Kidney (tissue), 22 donors: ENCODE results near the gene MIXL1. TPM values are rescaled to one million over a fixed set of nuclear protein-coding genes. Genes with fewer than 3 reads are reported as not detected.

ENCODE experiments used
- DNase-seq, 5 donors: peaks; one replicate each; pipeline ENCODE4 v3.0.0-alpha.2; 2013 to 2020
- FAIRE-seq: peaks from 2 replicates; lab custom pipeline; 2012; peaks lifted over from hg19 to GRCh38; lab: Jason Lieb, UNC
- H3K27ac ChIP-seq, 2 donors: one replicate each; pipeline ENCODE4 v1.7.0; 2013; ENCODE audit warnings: low read depth in 2 of 2, low read length in 2 of 2, inconsistent platforms in 1 of 2
- H3K27me3 ChIP-seq: one replicate; pipeline ENCODE4 v1.7.1; 2013; ENCODE audit warnings: low read length, inconsistent platforms; ENCODE audit not compliant: control insufficient read depth, insufficient read depth
- H3K36me3 ChIP-seq, 3 donors: one replicate each; pipeline versions ENCODE4 v1.7.0 to v1.7.1; 2013; ENCODE audit warnings: low read length in 3 of 3, control low read depth in 1 of 3, inconsistent platforms in 1 of 3; ENCODE audit not compliant: insufficient read depth in 3 of 3, control insufficient read depth in 2 of 3
- H3K4me1 ChIP-seq, 3 donors: one replicate each; pipeline versions ENCODE4 v1.7.0 to v1.7.1; 2013; ENCODE audit warnings: low read length in 3 of 3, inconsistent platforms in 1 of 3, low read depth in 1 of 3; ENCODE audit not compliant: control insufficient read depth in 2 of 3, insufficient read depth in 2 of 3
- H3K4me3 ChIP-seq, 3 donors: one replicate each; pipeline versions ENCODE4 v1.7.0 to v1.8.1; 2013; ENCODE audit warnings: low read length in 3 of 3, control low read depth in 1 of 3, inconsistent platforms in 1 of 3
- H3K9ac ChIP-seq, 3 donors: one replicate each; pipeline versions ENCODE4 v1.7.0 to v1.7.1; 2013; ENCODE audit warnings: low read length in 3 of 3, control low read depth in 1 of 3, inconsistent platforms in 1 of 3
- H3K9me3 ChIP-seq, 3 donors: one replicate each; pipeline versions ENCODE4 v1.7.0 to v1.7.1; 2013; ENCODE audit warnings: low read length in 3 of 3, control low read depth in 1 of 3, inconsistent platforms in 1 of 3; ENCODE audit not compliant: control insufficient read depth in 2 of 3, insufficient read depth in 1 of 3
- intact Hi-C: fragments of 100-400 bp; cut with DNase I; formaldehyde crosslinking; loops from one replicate; pipeline ENCODE4 v1.11.1; 2022
- long read RNA-seq, 10 donors: library from polyadenylated mRNA in 1 of 10; unstranded in 1 of 10; transcript quantifications; one replicate each; pipeline ENCODE4 v2.0.0 and lab custom pipeline, GENCODE V29; 2021 to 2026
- polyA plus RNA-seq: library from polyadenylated mRNA; stranded (reverse); fragments of 350-450 nt; fragmentation: Illumina TruSeq; extraction: RNeasy Lipid Tissue Mini Kit (QIAGEN cat#74804); gene quantifications from one replicate; pipeline ENCODE4 v1.2.3, GENCODE V29; 2014; ENCODE audit warnings: low read depth, low replicate concordance; ENCODE audit not compliant: insufficient read depth
- total RNA-seq: library from RNA; stranded (reverse); fragmentation: NEBNext Ultra II Directional; extraction: Animal tissue kit (Norgen Biotek cat#: 25700); gene quantifications from one replicate; pipeline ENCODE4 v1.2.1, GENCODE V29; 2021
- TF ChIP-seq, protein P1 (sequence below): IDR thresholded peaks from 3 replicates; pipeline ENCODE4 v1.5.1; 2012; ENCODE audit warnings: mild to moderate bottlenecking, moderate library complexity, borderline replicate concordance; ENCODE audit not compliant: insufficient read depth; ENCODE audit errors: extremely low read depth
- donor health status: control.
- donor health status: control.
- donor health status: control.
- donor health status: control.
- donor health status: control.
- donor health status: DM: yes; HTN: yes; CAD: no.
- donor health status: Normal renal cell carcinoma (clear cell type).

The MIXL1 gene
- total RNA-seq (0.16 TPM), polyA plus RNA-seq (0.56 TPM)
- long read RNA-seq, donor 1, result 0 reads
- long read RNA-seq, donor 2, result 0 reads
- long read RNA-seq, donor 3, result 0 reads
- long read RNA-seq, donor 4, result 0 reads
- long read RNA-seq, donor 5, result 0 reads
- long read RNA-seq, donor 6, result 0 reads
- long read RNA-seq, donor 7, result 0 reads
- long read RNA-seq, donor 8, result 0 reads
- long read RNA-seq, donor 9, result 0 reads
- long read RNA-seq, donor 10, partial matches to known transcripts, result 0 of 1 reads
- long read RNA-seq, donor 10, other reads (novel, unspliced or antisense), result 0 of 1 reads

DNA sequence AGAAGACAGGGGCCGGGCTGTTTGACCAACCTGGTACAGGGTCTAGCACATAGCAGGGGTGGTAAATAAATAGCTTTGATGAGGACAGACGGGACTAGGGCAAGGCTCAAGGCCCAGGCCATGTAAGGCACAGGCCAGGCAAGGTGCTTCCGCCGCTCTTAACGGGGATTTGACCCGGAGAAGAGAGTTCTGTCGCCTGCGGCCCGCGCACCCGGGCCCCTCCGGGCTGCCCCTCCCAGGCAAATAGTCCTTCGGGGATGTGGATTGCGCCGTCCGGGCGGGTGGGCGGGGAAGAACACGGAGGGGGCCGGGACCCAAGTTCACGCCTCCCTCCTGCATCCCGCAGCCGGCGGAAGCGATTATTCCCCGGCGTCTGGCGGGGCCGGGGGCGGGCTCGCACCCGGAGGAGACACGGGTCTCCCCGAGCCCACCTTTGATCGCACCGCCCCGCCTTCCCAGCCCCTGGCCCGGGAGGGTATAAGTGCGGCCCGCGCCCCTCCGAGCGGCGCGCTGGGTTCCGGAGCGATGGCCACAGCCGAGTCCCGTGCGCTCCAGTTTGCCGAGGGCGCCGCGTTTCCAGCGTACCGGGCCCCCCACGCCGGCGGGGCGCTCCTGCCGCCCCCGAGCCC is at the start of gene MIXL1:
Gene MIXL1 (plus strand): TSS at position 508 of the 629 bp plus-strand sequence. CDS start 18 bp downstream, at position 526.
- TF ChIP-seq, protein P1, sequence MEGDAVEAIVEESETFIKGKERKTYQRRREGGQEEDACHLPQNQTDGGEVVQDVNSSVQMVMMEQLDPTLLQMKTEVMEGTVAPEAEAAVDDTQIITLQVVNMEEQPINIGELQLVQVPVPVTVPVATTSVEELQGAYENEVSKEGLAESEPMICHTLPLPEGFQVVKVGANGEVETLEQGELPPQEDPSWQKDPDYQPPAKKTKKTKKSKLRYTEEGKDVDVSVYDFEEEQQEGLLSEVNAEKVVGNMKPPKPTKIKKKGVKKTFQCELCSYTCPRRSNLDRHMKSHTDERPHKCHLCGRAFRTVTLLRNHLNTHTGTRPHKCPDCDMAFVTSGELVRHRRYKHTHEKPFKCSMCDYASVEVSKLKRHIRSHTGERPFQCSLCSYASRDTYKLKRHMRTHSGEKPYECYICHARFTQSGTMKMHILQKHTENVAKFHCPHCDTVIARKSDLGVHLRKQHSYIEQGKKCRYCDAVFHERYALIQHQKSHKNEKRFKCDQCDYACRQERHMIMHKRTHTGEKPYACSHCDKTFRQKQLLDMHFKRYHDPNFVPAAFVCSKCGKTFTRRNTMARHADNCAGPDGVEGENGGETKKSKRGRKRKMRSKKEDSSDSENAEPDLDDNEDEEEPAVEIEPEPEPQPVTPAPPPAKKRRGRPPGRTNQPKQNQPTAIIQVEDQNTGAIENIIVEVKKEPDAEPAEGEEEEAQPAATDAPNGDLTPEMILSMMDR, result no peak
- FAIRE-seq (no peak), DNase-seq (peak; percentile 26 to 68 (median 40))
- no peak within 1 kb of the TSS for H3K9ac ChIP-seq
- intact Hi-C loops, result no loop called here
- H3K4me1 ChIP-seq, result no peaks in the 10 kb centered on the region
- H3K4me3 ChIP-seq, result no peak within 1 kb of the TSS
- H3K27ac ChIP-seq, result no peak within 1 kb of the TSS
- peaks cover 5% of the 10 kb centered on the region for H3K27me3 ChIP-seq
- H3K9me3 ChIP-seq, result no peaks in the 10 kb centered on the region
- H3K36me3 ChIP-seq, result no peaks in the 10 kb centered on the region

DNA sequence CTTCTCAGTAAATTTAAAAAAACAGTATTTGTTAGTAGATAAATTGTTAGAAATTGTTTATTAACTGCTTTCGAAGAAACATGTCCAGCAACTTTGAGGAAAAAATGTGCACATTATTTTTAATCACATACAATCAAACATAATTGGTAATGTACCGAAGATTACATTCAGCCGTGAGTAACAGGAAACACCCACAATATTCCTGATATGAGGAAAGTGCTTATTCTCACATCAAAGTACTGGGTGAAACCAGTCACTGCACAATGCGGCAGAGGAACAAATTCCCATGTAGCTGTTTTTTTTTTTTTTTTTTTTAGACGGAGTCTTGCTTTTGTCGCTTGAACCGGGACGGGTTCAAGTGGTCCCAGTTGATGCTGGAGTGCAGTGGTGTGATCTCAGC is 46.6 kb upstream of the MIXL1 start:
- Histone ChIP-seq H3K36me3 (no peaks in the 10 kb centered on the region), H3K9me3 (no peaks in the 10 kb centered on the region), H3K27ac (no peak overlapping the region), H3K4me1 (peaks cover 0 to 9% (median 0%) of the 10 kb centered on the region in 3 donors), H3K4me3 (no peak overlapping the region), H3K9ac (no peak overlapping the region), H3K27me3 (no peaks in the 10 kb centered on the region)
- TF ChIP-seq, protein P1, result no peak
- no peak for DNase-seq
- intact Hi-C loops, result no loop called here
- no peak for FAIRE-seq

DNA sequence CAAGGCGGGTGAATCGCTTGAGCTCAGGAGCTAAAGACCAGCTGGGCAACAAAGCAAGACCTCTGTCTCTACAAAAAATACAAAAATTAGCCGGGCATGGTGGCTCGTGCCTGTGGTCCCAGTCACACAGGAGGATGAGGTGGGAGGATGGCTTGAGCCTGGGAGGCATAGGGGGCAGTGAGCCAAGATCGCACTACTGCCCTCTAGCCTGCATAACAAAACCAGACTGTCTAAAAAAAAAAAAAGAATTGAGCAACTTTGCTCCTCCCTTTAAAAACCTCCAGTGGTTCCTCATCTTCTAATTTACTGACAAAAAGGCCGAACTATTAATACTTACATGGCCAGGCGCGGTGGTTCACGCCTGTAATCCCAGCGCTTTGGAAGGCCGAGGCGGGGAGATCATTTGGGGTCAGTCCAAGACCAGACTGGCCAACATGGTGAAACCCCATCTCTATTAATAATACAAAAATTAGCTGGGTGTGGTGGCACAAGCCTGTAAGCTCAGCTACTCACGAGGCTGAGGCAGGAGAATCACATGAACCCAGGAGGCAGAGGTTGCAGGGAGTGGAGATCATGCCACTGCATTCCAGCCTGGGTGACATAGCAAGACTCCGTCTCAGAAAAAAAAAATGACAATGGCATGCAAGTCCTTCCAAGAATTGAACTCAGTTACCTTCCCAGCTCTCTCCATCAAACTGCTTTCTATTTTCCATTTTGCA is 41.3 kb upstream of the MIXL1 start:
- DNase-seq (peak in 2 of 5 donors; percentile 33 to 64), FAIRE-seq (no peak)
- H3K4me1 ChIP-seq, result peaks cover 0 to 20% (median 6%) of the 10 kb centered on the region in 3 donors
- no peaks in the 10 kb centered on the region for H3K9me3 ChIP-seq
- no peak overlapping the region for H3K9ac ChIP-seq
- H3K36me3 ChIP-seq, result no peaks in the 10 kb centered on the region
- intact Hi-C loops, result no loop called here
- TF ChIP-seq, protein P1, result peak; percentile 32
- H3K27ac ChIP-seq, result no peak overlapping the region
- no peaks in the 10 kb centered on the region for H3K27me3 ChIP-seq
- no peak overlapping the region for H3K4me3 ChIP-seq
